HepG2 (cell line): ENCODE results near the gene NT5C1A.

Experiments
- ASH2L ChIP-seq: fragments of 300-600, 200-600 bp; sonication (generic); IDR thresholded peaks from 2 replicates; pipeline ENCODE4 v1.7.0; 2017; ENCODE audit warnings: low read depth, mild to moderate bottlenecking, moderate library complexity, mixed read lengths, low read length; ENCODE audit not compliant: insufficient read length
- ELF3 ChIP-seq: IDR thresholded peaks from 2 replicates; pipeline ENCODE4 v1.6.1; 2016; ENCODE audit warnings: missing genetic modification reagents, missing compliant biosample characterization
- PHB2 ChIP-seq: fragments of 450-650 bp; IDR thresholded peaks from 2 replicates; pipeline ENCODE4 v1.6.1; 2018; ENCODE audit not compliant: partially characterized antibody
- PHF20 ChIP-seq: sonication (generic); formaldehyde crosslinking; IDR thresholded peaks from 2 replicates; pipeline ENCODE4 v1.5.0; 2020; ENCODE audit warnings: mild to moderate bottlenecking, missing genetic modification reagents
- SALL2 ChIP-seq: sonication (generic); formaldehyde crosslinking; IDR thresholded peaks from 2 replicates; pipeline ENCODE4 v1.8.1; 2023; ENCODE audit warnings: mild to moderate bottlenecking, missing genetic modification reagents, inconsistent platforms
- ZBTB2 ChIP-seq: sonication (generic); formaldehyde crosslinking; IDR thresholded peaks from 2 replicates; pipeline ENCODE4 v1.8.0; 2022; ENCODE audit warnings: low read depth, missing genetic modification reagents

- TF ChIP-seq ELF3 (CRISPR knock-in tag) (no peak), PHB2 (no peak), PHF20 (CRISPR knock-in tag) (no peak), ZBTB2 (no peak), SALL2 (no peak), ASH2L (no peak)
Observed at GRCh38 chr1:39671793-39672550, at the start of gene NT5C1A.
